HUES64 (cell line): ENCODE measurements around the gene FAM43B. TPM values are rescaled to one million over a fixed set of nuclear protein-coding genes. Genes with fewer than 3 reads are reported as not detected.
"Not testable (repeated sequence)": the region's sequence is repeated elsewhere in the genome, so short reads cannot be mapped to it uniquely, and the experiment has no call there.

Source experiments
- H3K27ac ChIP-seq: 2 replicates; pipeline ENCODE4 v1.7.0; 2013; ENCODE audit warnings: low read depth, low read length, inconsistent platforms
- H3K27me3 ChIP-seq: 2 replicates; pipeline ENCODE4 v1.6.1; 2013; ENCODE audit warnings: mild to moderate bottlenecking, low read length; ENCODE audit not compliant: insufficient read depth
- H3K36me3 ChIP-seq: 2 replicates; pipeline ENCODE4 v1.6.1; 2013; ENCODE audit warnings: mild to moderate bottlenecking, low read length; ENCODE audit not compliant: insufficient read depth
- H3K4me1 ChIP-seq: 2 replicates; pipeline ENCODE4 v1.6.1; 2013; ENCODE audit warnings: mild to moderate bottlenecking, low read length, moderate library complexity; ENCODE audit not compliant: insufficient read depth
- H3K4me3 ChIP-seq: 2 replicates; pipeline ENCODE4 v1.5.1; 2013; ENCODE audit warnings: mild to moderate bottlenecking, low read length, moderate library complexity
- H3K9ac ChIP-seq: 2 replicates; pipeline ENCODE4 v1.6.1; 2013; ENCODE audit warnings: mild to moderate bottlenecking, low read depth, low read length
- H3K9me3 ChIP-seq: 2 replicates; pipeline ENCODE4 v1.6.1; 2013; ENCODE audit warnings: low read depth, low read length; ENCODE audit not compliant: insufficient read depth
- WGBS: fragments of 150-250, 120-280 bp; methylation state at CpG from one replicate; pipeline ENCODE4 v1.1.7; 2013; ENCODE audit warnings: missing lambda C conversion rate; 5-methylcytosine and 5-hydroxymethylcytosine counted together
- polyA plus RNA-seq, 2 experiments: library from polyadenylated mRNA; stranded (reverse); fragments of 50-300 nt; gene quantifications; one replicate each; pipeline ENCODE4 v1.2.3, GENCODE V29; 2013

The FAM43B gene, protein sequence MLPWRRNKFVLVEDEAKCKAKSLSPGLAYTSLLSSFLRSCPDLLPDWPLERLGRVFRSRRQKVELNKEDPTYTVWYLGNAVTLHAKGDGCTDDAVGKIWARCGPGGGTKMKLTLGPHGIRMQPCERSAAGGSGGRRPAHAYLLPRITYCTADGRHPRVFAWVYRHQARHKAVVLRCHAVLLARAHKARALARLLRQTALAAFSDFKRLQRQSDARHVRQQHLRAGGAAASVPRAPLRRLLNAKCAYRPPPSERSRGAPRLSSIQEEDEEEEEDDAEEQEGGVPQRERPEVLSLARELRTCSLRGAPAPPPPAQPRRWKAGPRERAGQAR
- 0.95 TPM for polyA plus RNA-seq (2013, experiment 1 of 2)
- polyA plus RNA-seq (2013, experiment 2 of 2), result 1.3 TPM

DNA sequence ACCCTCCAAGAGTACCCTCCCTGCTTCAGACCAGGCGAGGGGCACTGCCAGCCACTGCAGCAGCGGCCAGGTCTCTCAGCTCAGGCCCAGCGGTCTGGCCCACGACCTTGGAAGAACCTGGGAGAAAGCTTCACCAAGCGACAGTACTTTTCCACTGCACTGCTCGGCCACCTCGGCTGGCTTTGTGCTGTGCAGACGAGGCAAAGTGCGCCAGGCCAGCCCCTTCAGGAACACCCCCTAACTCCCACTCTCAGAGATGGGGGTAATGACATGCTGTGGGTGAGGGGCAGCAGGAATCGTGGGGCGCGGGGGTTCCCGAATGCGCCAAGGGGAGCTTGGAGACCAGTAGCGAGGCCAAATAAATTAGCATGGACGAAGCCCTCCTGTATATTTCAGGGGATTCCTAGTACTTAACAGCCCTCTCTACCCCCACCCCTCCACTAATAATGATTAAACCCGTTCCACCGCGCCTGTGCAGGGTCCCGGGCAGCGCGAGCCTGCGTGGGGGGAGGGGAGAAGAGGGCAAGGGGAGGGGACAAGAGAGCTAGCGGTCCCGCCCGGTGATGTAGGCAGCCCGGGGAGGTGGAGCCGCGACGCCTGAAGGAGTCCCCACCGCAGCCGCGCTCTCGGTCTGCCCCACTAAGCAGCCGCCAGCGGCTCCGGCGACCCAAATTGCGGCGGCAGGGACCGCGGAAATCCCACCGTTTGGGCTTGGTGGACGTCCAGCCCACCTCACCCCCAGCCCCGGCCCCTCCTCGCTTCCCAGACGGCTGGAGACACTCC, at the start of gene FAM43B:
FAM43B (plus strand) TSS at position 629 of the 783 bp plus-strand sequence. CDS start 401 bp downstream, outside the sequence.
- Histone ChIP-seq H3K9ac (peak within 1 kb of the TSS; percentile 78), H3K27ac (no peak within 1 kb of the TSS), H3K4me3 (peak within 1 kb of the TSS; percentile 69), H3K27me3 (peaks cover 80% of the 10 kb centered on the region), H3K9me3 (no peaks in the 10 kb centered on the region), H3K36me3 (no peaks in the 10 kb centered on the region), H3K4me1 (peaks cover 4% of the 10 kb centered on the region; the same call in 1 of the 2 replicates)
- WGBS, result 3% methylated on average over 45 of the region's 47 CpGs

DNA sequence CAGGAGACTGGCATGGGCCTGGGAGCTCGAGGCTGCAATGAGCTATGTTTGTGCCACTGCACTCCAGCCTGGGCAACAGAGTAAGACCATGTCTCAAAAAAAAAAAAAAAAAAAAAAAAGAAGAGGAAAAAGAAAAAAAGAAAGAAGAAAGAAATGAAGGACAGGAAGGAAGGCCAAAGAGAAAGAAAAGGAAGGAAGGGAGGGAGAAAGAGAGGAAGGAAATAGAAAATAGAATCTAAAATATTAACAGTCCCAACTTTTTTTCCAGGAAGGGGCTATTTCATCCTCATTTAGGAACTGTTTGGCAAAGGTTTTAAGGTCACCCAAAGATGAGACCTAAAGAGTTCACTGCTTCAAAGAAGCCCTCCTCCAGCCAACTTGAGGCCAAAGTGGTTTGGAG, 46.9 kb upstream of the FAM43B start:
- peaks cover 9% of the 10 kb centered on the region; the same call in 1 of the 2 replicates for H3K27me3 ChIP-seq
- 76% methylated on average over 1 of the region's 1 CpG for WGBS
- H3K4me1 ChIP-seq, result no peaks in the 10 kb centered on the region
- peaks cover 36% of the 10 kb centered on the region for H3K36me3 ChIP-seq
- H3K9me3 ChIP-seq, result no peaks in the 10 kb centered on the region
- no peak overlapping the region for H3K27ac ChIP-seq
- H3K4me3 ChIP-seq, result no peak overlapping the region
- H3K9ac ChIP-seq, result no peak overlapping the region

DNA sequence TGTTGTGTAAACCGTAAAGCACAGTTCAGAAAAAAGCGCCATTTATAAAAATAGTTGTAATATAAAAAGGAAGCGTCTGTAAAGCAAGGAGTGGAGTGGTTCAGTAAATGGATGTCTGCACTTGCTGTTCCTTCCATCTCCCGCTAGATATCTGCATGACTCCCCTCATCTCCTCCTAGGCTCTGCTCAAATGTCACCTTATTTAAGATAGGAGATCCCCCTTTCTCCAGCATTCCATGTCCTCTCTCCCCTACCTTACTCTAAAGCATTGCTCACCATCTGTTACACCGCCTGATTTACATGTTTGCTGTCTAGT, 45.2 kb upstream of the FAM43B start:
- Histone ChIP-seq H3K27me3 (peaks cover 27% of the 10 kb centered on the region), H3K9ac (peak overlapping the region; percentile 81), H3K9me3 (no peaks in the 10 kb centered on the region), H3K27ac (no peak overlapping the region), H3K4me1 (no peaks in the 10 kb centered on the region), H3K36me3 (peaks cover 19% of the 10 kb centered on the region), H3K4me3 (peak overlapping the region; percentile 93)
- WGBS, result 64% methylated on average over 5 of the region's 5 CpGs

DNA sequence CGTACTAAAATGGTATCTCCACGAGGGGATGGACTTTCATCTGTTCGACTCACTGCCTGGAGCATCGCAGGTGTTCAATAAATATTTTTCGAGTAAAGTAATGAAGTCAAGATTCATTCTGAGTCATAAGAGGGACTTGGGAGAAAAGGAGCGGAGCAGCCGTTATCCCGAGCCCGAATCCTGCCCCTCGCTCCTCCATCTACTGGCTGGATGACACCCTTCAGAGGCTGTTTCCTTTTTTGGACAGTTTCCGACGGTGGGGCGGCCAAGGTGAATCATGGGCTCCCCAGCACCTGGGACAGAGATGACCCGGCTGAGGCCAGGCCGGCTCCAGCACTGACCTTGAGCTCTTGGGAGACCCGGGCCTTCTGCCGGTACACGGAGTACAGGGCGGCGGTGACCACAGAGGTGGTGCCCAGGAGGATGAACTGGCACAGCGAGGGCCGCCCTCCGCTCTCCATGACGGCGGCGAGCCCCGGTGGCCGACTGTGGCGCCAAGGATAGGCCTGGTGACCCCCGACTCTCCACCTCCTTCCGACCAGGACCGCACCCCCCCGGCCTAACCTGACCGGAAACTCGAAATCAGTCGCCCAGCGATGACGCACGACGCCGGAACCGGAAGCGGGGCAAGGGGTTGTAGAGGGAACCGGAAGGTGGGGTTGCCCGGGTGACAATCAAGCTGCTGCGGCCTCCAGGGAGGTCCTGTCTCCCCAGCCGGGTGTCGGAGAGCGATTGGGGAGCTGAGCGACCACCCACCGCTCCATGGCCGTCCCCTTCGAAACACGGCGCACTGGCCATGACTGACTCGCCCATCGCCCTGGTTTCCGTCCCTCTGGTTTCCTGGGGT, 44.6 kb upstream of the FAM43B start, which contains the start of gene MUL1:
MUL1 (minus strand) TSS at position 588 of the 847 bp plus-strand sequence; CDS start at position 461, 127 bp downstream.
- Histone ChIP-seq H3K27ac (peak within 1 kb of the TSS; percentile 65; the same call in 1 of the 2 replicates), H3K9me3 (no peaks in the 10 kb centered on the region), H3K36me3 (peaks cover 13% of the 10 kb centered on the region), H3K4me1 (no peaks in the 10 kb centered on the region), H3K9ac (peak within 1 kb of the TSS; percentile 81), H3K27me3 (peaks cover 31% of the 10 kb centered on the region), H3K4me3 (peak within 1 kb of the TSS; percentile 93)
- 1% methylated on average over 58 of the region's 58 CpGs for WGBS

DNA sequence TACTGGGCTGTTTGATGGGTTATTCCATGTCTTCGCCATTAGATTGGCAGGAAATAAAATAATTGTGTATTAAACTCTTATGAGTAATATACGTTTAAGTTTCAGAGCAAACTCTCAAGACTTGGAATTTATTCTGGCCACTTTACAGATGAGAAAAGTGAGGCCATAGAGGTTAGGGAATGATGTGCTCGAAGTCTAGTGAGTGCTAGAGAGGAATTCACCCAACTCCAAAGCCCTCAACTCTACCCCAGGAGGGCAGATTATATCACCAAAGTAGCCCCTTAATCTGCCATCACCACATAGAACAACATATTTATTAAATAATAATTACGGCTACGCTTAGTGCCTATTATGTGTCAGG, 44.0 kb upstream of the FAM43B start:
- Histone ChIP-seq H3K9ac (no peak overlapping the region), H3K9me3 (no peaks in the 10 kb centered on the region), H3K4me1 (no peaks in the 10 kb centered on the region), H3K27me3 (peaks cover 37% of the 10 kb centered on the region), H3K36me3 (peaks cover 7% of the 10 kb centered on the region), H3K4me3 (peak overlapping the region; percentile 93), H3K27ac (no peak overlapping the region)
- 66% methylated on average over 3 of the region's 5 CpGs for WGBS

DNA sequence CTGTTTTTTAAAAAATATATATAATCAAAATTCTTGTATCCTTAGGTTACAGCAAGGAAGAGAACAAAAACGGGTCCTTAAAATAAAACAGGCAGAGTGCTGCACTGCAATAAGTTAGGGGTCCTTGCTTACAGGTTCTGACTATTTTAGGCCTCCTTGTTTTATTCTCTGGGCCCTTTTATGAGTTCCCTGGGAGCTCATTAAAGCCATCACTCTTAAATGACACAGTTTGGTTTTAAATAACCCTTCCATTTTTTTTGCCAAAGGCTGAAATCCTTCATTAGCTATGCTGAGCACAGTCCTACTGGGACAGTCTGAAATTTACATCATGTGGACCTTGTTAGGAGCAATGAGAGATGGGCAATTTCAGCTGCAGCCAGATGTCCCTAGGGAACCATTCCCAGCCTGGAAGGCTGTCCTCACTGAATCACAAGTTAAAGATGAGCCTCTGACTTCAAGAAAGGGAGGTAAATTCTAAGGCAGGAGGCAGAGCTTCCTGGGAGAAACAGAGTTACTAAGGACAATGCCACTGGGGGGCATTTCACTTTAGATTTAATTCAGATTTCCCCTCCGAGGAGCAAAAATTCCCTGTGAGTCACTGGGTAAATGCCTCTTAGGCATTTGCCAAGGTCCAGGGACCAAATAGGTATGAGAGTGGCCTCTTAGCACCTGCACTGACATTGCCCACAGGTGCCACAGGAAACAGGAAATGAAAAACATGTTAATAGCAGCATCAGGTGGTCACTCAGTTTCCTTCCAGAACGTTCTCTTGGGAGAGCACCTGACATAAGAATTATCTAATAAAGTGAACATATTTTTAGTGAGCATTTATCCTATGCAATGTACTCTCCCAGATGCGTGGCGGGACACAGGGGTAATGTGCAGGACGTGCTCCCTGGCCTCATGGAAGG, 40.6 kb upstream of the FAM43B start:
- Histone ChIP-seq H3K9me3 (no peaks in the 10 kb centered on the region), H3K9ac (no peak overlapping the region), H3K4me1 (no peaks in the 10 kb centered on the region), H3K27ac (no peak overlapping the region), H3K36me3 (no peaks in the 10 kb centered on the region), H3K4me3 (no peak overlapping the region), H3K27me3 (peaks cover 39% of the 10 kb centered on the region)
- WGBS, result 50% methylated on average over 3 of the region's 6 CpGs

DNA sequence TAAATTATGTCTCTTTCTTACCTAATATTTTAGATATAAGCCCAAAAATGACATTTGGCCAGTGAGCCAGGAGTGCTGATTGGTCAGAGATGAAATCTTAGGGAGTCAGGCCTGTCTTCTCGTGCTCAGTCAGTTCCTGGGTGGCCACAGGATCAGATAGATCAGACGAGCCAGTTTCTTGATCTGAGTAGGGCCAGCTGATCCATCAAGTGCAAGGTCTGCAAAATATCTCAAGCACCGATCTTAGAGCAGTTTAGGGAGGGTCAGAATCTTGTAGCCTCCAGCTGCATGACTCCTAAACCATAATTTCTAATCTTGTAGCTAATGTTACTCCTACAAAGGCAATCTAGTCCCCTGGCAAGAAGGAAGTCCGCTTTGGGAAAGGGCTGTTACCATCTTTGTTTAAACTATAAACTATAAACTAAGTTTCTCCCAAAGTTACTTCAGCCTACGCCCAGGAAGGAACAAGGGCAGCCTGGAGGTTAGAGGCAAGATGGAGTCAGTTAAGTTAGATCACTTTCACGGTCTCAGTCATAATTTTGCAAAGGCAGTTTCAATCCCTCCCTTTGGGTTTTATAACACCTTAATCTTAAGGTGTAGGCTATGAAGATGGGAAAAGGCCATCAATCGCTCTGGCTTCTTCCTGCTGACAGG, 32.6 kb upstream of the FAM43B start:
- 77% methylated on average over 7 of the region's 7 CpGs for WGBS
- H3K27ac ChIP-seq, H3K9me3 ChIP-seq, H3K4me3 ChIP-seq, H3K27me3 ChIP-seq, H3K36me3 ChIP-seq, H3K4me1 ChIP-seq: not testable (repeated sequence)
- H3K9ac ChIP-seq, result peak overlapping the region; percentile 26; the same call in 1 of the 2 replicates

DNA sequence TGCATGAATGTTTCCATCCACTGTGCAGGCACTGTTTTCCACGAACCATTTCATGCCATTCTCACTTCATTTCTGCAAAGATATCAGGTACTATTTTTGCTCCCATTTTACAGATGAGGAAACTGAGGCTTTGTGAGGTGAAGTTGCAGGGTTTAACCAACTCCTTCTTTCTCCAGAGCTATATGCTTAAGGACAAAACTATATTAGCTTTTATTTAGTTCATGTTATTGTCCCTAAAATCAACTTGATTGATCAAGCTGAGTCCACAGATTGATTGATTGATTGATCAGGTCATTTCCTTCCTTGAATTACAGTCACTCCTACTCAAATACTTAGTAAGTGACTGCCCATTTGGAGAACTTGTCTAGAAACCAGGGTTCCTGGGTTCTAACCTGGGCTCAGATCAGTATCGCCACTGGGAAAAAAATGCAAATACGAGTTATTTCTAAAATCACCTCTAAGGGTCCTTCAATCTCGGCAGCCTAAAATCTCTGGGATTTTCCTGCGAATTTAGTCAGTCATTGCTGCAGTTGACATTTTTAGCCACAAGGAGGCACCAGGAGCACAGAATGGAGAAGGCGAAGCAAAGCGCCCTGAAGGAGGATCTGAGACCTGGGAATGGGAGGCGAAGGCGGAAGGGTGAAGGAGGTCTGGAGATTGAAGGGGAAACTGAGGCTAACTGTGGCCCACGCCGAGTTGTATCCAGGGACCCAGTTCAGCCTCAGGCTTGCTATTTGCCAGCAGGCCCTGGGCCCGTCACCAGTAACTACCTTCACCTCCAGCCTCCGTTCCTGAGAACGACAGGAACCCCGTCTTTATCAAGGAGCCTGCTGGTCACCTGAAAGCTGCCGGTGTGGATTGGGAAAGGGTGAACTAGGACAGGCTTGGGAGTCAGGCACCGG, 30.2 kb upstream of the FAM43B start:
- Histone ChIP-seq H3K27me3 (peaks cover 14% of the 10 kb centered on the region), H3K4me1 (no peaks in the 10 kb centered on the region), H3K9ac (no peak overlapping the region), H3K9me3 (no peaks in the 10 kb centered on the region), H3K4me3 (peak overlapping the region; percentile 24; the same call in 1 of the 2 replicates), H3K36me3 (no peaks in the 10 kb centered on the region), H3K27ac (no peak overlapping the region)
- WGBS, result 36% methylated on average over 17 of the region's 17 CpGs

DNA sequence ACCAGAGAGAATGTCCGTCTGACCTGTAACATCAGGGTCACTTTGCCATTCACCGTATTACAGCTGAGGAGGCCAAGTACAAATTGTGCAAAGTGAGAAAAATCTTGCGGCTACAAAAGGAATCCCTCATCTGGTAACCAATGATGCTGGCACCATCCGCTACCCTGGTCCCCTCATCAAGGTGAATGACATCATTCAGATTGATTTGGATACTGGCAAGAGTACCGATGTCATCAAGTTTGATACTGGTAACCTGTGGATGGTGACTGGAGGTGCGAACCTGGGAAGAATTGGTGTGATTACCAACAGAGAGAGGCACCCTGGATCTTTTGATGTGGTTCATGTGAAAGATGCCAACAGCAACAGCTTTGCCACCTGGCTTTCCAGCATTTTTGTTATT, 26.1 kb upstream of the FAM43B start:
- H3K9ac ChIP-seq, result no peak overlapping the region
- no peaks in the 10 kb centered on the region for H3K36me3 ChIP-seq
- peaks cover 35% of the 10 kb centered on the region for H3K27me3 ChIP-seq
- no peaks in the 10 kb centered on the region for H3K4me1 ChIP-seq
- WGBS, result 89% methylated on average over 6 of the region's 6 CpGs
- H3K9me3 ChIP-seq, result no peaks in the 10 kb centered on the region
- H3K4me3 ChIP-seq, result no peak overlapping the region
- no peak overlapping the region for H3K27ac ChIP-seq
